KMS-11 (cell line): Measurements from ENCODE around the gene TWNK.

Source experiments
- H2AFZ ChIP-seq: fragments of 200-600 bp; sonication (generic); 2 replicates; pipeline ENCODE4 v1.6.1; 2016; ENCODE audit warnings: antibody characterized with exemption, mixed run types, low read depth
- H3K27ac ChIP-seq: fragments of 200-600 bp; sonication (generic); 2 replicates; pipeline ENCODE4 v1.6.1; 2016; ENCODE audit warnings: mild to moderate bottlenecking, mixed run types
- H3K27me3 ChIP-seq: fragments of 200-600 bp; sonication (generic); 2 replicates; pipeline ENCODE4 v1.6.1; 2017; ENCODE audit warnings: mild to moderate bottlenecking, low read depth, mixed run types, moderate library complexity; ENCODE audit not compliant: insufficient read depth
- H3K36me3 ChIP-seq: fragments of 200-600 bp; sonication (generic); 2 replicates; pipeline ENCODE4 v1.6.1; 2017; ENCODE audit warnings: mild to moderate bottlenecking, mixed run types; ENCODE audit not compliant: insufficient read depth
- H3K4me1 ChIP-seq: fragments of 200-600 bp; sonication (generic); 2 replicates; pipeline ENCODE4 v1.6.1; 2016; ENCODE audit warnings: mild to moderate bottlenecking, low read depth, mixed run types; ENCODE audit not compliant: poor library complexity, severe bottlenecking
- H3K4me2 ChIP-seq: fragments of 200-600 bp; sonication (generic); 2 replicates; pipeline ENCODE4 v1.7.0; 2016; ENCODE audit warnings: mild to moderate bottlenecking, mixed run types
- H3K4me3 ChIP-seq: fragments of 200-600 bp; sonication (generic); IDR thresholded peaks from 2 replicates; pipeline ENCODE4 v1.6.1; 2017; ENCODE audit warnings: low read depth, low read length, mixed read lengths; ENCODE audit not compliant: insufficient read depth
- H3K79me2 ChIP-seq: fragments of 200-600 bp; sonication (generic); 2 replicates; pipeline ENCODE4 v1.6.1; 2016; ENCODE audit warnings: low read depth, mixed run types; ENCODE audit not compliant: insufficient read depth
- H3K9ac ChIP-seq: fragments of 200-600 bp; sonication (generic); 2 replicates; pipeline ENCODE4 v1.6.1; 2016; ENCODE audit warnings: mild to moderate bottlenecking, mixed run types
- H4K20me1 ChIP-seq: fragments of 200-600 bp; sonication (generic); 2 replicates; pipeline ENCODE4 v1.6.1; 2016; ENCODE audit warnings: mild to moderate bottlenecking, mixed run types; ENCODE audit not compliant: insufficient read depth
- CTCF ChIP-seq: fragments of 200-600 bp; sonication (generic); conservative IDR thresholded peaks from 2 replicates; pipeline ENCODE4 v1.6.1; 2017; ENCODE audit warnings: low read depth, mild to moderate bottlenecking, antibody characterized with exemption, low read length, moderate library complexity, mixed read lengths

Gene TWNK

DNA sequence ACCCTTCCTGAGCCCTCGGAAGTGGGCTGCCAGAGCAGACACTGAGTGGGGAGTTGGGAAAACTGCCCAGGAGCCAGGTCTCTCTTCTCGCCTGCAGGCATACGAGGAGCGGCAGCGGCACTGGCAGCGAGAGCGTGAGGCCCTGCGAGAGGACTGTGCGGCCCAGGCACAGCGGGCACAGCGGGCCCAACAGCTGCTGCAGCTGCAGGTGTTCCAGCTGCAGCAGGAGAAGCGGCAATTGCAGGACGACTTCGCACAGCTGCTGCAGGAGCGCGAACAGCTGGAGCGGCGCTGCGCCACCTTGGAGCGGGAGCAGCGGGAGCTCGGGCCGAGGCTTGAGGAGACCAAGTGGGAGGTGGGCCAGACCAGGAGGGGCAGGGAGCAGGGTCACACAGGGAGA lies 18.0 kb downstream of the TWNK start:
- H3K27ac ChIP-seq: no peak overlapping the region
- H3K36me3 ChIP-seq: no peaks in the 10 kb centered on the region
- H2AFZ ChIP-seq: no peak overlapping the region
- no peak for TF ChIP-seq CTCF
- no peaks in the 10 kb centered on the region for H3K79me2 ChIP-seq
- H3K27me3 ChIP-seq: no peaks in the 10 kb centered on the region
- no peak overlapping the region for H3K4me3 ChIP-seq
- no peak overlapping the region for H3K9ac ChIP-seq
- H3K4me2 ChIP-seq: no peak overlapping the region
- H4K20me1 ChIP-seq: no peaks in the 10 kb centered on the region
- peaks cover 6% of the 10 kb centered on the region for H3K4me1 ChIP-seq

GRCh38 chr10:101005869-101006567 lies 18.7 kb downstream of the TWNK start:
- no peak overlapping the region for H2AFZ ChIP-seq
- H3K4me3 ChIP-seq: no peak overlapping the region
- no peaks in the 10 kb centered on the region for H4K20me1 ChIP-seq
- peaks cover 6% of the 10 kb centered on the region for H3K4me1 ChIP-seq
- no peak overlapping the region for H3K27ac ChIP-seq
- no peak overlapping the region for H3K9ac ChIP-seq
- H3K79me2 ChIP-seq: no peaks in the 10 kb centered on the region
- TF ChIP-seq CTCF: no peak
- H3K4me2 ChIP-seq: no peak overlapping the region
- H3K27me3 ChIP-seq: no peaks in the 10 kb centered on the region
- H3K36me3 ChIP-seq: no peaks in the 10 kb centered on the region

GRCh38 chr10:101006593-101007098 lies 19.3 kb downstream of the TWNK start:
- H3K27ac ChIP-seq: no peak overlapping the region
- no peaks in the 10 kb centered on the region for H3K27me3 ChIP-seq
- H3K36me3 ChIP-seq: no peaks in the 10 kb centered on the region
- H3K4me1 ChIP-seq: peaks cover 6% of the 10 kb centered on the region
- no peak for TF ChIP-seq CTCF
- H2AFZ ChIP-seq: no peak overlapping the region
- H3K4me2 ChIP-seq: no peak overlapping the region
- no peaks in the 10 kb centered on the region for H3K79me2 ChIP-seq
- no peak overlapping the region for H3K9ac ChIP-seq
- H3K4me3 ChIP-seq: no peak overlapping the region
- H4K20me1 ChIP-seq: no peaks in the 10 kb centered on the region

- Histone ChIP-seq H2AFZ (no peak overlapping the region), H3K79me2 (no peaks in the 10 kb centered on the region), H3K4me2 (no peak overlapping the region), H3K4me1 (peaks cover under 1% of the 10 kb centered on the region), H3K27me3 (no peaks in the 10 kb centered on the region), H4K20me1 (no peaks in the 10 kb centered on the region), H3K4me3 (no peak overlapping the region), H3K36me3 (no peaks in the 10 kb centered on the region), H3K27ac (no peak overlapping the region), H3K9ac (no peak overlapping the region)
- TF ChIP-seq CTCF: no peak
Observed at GRCh38 chr10:101007099-101007711, 19.9 kb downstream of the TWNK start.
